Measurements from ENCODE around the gene CRK. TPM values are rescaled to one million over a fixed set of nuclear protein-coding genes. Genes with fewer than 3 reads are reported as not detected.
A peak's percentile ranks its signal among the peaks of the same experiment; 100 is the strongest.
"Not testable (repeated sequence)": the region's sequence is repeated elsewhere in the genome, so short reads cannot be mapped to it uniquely, and the experiment has no call there.

Gene CRK
- total RNA-seq, 1 experiment from 2014 or later, result 118 TPM

DNA sequence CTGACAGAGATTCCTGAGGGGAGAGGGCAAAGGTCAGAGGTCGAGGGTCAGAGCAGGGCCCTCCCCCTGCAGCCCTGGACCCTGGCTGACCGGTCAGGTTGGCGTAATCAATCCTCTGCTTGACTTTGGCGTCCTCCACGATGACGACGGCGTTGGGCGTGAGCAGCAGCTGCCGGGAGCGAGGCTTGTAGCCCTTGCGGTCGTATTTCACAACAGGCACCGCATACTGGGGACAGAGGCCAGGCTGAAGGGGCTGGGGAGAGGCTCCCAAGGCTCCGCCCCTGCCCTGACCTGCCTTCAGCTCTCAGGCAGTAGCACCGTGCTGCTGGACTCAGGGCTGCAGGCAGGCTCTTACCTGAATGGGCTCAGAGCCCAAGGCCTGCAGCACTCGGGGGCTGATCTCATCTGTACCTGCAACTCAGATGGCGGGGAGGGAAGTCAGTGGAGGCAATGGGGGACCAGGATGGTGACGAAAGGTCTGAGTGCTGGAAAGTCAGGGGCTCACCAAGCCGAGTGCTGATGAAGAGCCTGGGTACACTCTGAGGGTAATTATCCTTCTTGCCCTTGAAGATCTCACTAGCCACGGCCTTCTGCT lies 12.0 kb upstream of the CRK start:
- DNase-seq (ENCODE audit: low read depth), result no peak

DNA sequence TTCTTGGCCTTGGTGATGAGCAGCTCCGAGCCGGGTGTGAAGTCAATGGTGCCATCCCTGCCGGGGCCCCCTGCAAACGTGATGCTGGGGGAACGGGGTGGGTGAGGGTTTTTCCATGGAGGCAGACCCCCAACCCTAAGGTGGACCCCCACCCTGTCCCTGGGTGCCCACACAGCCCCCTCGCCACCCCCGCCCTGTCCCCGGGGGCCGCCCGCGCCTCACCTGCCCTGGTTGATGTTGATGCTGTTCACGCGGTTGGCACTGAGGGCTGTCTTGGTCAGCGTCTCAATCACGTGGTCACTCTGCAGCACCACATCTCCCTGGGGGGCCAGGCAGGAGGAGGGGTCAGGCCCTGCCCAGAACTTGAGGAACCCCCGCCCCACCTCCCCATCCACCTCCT lies 11.2 kb upstream of the CRK start:
- DNase-seq (ENCODE audit: low read depth), result no peak

DNA sequence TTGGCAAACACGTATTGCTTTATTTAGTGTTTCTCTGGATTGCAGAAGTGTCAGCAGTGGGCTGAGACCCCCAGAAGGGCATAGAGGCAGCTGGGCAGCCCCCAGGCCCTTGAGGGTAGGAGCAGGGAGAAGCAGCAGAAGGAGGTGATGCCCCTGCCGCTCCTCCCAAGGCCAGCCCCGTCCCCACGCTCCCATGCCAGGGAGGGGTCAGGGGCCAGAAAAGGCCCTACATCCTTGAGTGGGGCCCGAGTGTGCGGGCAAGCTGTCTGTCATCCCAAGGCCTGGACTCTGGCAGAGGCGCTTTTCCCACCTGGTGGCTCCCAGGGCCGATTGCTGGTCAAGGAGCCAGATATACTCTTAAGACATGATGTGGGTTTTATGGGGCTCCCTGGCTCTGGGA lies 8.2 kb upstream of the CRK start:
- DNase-seq (ENCODE audit: low read depth), result no peak

DNA sequence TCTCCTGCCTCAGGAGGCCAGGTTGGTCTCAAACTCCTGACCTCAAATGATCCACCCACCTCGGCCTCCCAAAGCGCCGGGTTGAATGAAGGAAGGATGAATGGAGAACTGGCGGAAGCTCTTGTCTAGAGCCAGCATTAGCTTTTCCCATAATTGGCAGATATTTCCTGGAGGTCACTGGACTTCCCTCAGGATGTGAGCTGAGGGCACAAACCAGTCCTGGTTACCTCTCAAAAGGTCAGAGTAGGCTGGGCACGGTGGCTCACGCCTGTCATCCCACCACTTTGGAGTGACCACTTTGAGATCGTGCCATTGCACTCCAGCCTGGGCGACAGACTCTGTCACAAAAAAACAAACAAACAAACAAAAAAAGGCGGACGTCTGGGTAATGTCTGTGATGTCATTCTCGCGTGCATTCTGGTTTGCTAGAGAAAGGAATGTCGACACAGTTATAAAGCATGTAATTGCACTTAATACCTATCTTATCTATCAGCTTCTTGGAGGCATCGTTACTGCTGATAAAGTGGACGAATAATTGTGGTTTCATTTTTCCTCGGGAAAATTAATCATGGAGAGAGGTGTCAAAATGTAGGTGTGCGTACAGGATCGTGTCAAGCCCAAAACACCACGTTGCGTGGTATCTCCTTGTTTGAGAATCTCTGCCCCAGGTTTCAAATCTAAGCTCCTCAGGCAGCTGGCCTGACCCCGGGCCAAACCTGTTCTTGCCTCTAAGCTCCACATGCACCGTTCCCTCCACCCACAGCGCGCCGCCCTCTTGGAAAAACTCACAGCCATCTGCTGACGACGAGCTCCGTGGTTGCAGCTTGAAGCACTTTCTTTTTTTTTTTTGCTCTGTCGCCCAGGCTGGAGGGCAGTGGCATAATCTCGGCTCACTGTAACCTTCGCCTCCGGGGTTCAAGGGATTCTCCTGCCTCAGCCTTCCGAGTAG lies 6.4 kb upstream of the CRK start:
- DNase-seq (ENCODE audit: low read depth), result no peak

DNA sequence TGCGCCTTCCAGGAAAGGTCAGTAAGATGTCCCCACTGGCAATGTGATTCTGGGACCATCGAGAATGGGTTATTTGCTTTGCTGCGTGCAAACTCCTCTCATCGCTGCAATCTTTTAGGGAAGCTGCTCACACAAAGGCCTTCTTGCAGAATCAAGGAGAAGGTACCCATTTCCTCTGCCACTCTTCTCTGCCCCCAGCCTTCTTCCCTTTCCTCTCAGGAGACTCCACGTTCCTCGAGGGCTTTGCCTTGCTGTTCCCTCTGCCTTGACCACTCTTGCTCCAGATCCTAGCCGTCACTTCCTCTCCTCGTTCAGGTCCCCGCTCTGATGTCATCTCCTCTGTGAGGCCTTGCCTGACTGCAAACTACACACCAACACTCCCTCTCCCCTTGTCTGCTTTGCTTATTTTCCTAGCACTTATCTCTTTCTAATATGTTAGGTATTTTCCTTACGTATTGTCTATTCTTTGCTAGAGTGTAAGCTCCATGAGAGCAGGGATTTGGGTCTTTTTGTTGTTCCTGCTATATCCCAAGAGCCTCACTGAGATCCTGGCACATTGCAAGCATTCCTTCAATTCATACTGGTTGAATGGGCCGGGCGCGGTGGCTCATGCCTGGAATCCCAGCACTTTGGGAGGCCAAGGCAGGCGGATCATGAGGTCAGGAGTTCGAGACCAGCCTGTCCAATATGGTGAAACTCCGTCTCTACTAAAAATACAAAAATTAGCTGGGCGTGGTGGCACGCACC lies 5.3 kb upstream of the CRK start:
- DNase-seq (ENCODE audit: low read depth), result no peak

DNA sequence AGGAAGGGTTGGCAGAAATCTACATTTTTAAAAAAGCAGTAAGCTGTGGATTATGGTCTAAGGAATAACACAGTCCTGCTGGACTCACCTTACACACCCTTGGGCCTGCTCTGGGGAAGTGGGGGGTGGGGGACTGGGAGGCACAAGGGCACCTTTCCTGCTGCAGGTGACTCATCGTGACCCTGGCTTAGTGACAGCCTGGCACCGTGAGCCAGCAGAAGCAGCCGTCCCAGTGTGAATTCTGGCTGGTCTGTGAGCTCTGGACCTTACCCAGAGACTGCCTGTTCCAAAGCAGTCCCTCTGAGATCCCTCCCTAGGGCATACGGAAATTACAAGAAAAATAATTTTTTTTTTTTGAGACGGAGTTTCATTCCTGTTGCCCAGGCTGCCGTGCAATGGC lies 4.2 kb upstream of the CRK start:
- peak; percentile 70 for DNase-seq (ENCODE audit: low read depth)

DNA sequence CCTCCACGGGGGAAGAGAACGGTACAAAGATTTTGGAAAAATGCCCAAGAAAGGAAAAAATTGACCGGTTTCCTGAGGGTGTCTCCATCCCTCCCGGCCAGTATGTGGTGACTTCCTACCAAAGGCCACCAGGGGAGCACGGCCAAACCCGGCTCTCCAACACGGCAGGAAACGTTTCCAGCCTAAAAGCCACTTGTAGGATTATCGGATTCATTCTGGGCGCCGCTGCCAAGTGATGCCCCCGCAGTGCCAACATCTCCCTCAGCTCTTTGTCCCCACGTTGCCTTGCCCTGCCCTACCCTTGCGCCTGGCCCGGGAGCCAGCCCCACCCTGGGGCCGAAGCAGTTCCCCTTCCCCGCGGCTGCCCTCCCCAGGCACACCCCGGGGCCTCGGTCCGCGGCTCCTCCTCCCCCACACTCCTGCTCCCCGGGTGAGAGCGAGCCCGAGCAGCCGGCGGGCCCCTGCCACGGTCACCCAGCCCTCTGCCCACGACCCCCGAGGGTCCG lies 688 bp downstream of the CRK start:
- DNase-seq (ENCODE audit: low read depth), result peak; percentile 82

DNA sequence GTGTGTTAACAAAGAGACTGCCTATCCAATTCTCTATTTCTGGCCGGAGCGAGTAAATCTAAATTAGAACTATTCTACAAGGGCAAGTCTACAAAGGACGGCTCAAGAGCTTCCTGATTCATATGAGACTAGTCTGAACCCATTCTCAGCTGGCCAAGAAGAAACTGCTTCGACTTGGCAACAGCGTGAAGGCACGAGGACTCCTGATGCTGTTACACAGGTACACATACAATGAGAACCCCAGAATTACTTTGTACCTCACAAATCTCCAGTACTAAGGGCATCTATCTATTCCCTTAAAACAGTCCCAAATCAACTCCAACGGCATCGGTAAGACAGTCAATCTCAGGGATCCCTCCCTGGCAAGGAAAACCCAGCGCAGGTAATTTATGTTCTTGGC lies 1.5 kb downstream of the CRK start:
- DNase-seq (ENCODE audit: low read depth), result no peak

DNA sequence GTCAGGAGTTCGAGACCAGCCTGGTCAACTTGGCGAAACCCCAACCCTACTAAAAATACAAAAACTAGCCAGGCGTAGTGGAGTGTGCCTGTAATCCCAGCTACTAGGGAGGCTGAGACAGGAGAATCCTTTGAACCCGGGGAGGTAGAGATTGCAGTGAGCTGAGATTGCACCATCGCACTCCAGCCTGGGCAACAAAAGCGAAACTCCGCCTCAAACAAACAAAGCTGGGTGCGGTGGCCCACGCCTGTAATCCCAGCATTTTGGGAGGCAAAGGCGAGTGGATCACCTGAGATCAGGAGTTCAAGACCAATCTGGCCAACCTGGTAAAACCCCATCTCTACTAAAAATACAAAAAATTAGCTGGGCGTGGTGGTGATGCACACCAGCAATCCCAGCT lies 2.3 kb downstream of the CRK start:
- not testable (repeated sequence) for DNase-seq (ENCODE audit: low read depth)

DNA sequence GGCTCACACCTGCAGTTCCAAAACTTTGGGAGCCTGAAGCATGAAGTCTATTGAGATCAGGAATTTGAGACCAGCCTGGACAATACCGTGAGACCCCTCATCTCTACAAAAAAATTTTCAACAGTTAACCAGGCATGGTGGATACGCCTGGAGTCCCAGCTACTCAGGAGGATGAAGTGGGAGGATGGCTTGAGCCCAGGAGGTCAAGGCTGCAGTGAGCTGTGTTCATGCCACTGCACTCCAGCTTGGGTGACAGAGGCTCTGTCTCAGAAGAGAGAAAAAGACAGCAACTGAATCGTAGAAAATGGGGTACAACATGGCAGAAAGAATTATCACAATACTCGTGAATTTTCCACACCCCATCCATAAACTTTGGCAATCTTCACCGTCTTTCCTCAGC lies 3.2 kb downstream of the CRK start:
- DNase-seq (ENCODE audit: low read depth), result no peak

DNA sequence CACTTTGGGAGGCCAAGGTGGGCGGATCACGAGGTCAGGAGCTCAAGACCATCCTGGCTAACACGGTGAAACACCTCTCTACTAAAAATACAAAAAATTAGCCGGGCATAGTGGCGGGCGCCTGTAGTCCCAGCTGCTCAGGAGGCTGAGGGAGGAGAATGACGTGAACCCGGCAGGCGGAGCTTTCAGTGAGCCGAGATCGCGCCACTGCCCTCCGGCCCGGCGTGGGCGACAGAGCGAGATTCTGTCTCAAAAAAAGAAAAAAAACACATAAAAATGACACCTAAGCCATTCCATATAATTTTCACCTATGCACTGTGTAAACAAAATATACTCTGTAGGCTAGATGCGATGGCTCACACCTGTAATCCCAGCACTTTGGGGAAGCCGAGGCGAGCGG lies 5.8 kb downstream of the CRK start:
- DNase-seq (ENCODE audit: low read depth), result not testable (repeated sequence)

DNA sequence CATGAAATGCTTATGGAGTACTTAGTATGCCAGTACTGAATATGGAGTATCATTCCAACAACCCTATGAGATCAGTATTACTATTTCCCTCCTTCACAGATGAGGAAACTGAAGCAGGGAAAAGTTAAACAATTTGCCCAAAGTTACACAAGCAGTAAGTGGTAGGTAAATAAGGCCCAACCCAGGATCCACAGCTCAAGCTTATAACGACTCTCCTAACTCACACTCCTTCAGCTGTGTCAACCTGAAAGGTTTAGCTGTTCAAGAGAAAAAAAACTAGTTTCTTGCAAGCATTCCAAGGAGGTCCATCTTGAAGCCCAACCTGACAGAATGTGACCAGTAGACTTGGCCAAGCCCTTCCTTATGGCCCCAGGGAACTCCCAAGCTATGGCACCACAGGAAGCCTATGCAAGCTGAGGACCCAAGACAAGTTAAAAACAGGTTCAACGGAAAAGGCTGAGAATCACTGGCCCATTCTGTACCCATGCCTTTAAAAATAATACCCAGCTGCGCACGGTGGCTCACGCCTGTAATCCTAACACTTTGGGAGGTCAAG lies 6.5 kb downstream of the CRK start:
- no peak for DNase-seq (ENCODE audit: low read depth)

DNA sequence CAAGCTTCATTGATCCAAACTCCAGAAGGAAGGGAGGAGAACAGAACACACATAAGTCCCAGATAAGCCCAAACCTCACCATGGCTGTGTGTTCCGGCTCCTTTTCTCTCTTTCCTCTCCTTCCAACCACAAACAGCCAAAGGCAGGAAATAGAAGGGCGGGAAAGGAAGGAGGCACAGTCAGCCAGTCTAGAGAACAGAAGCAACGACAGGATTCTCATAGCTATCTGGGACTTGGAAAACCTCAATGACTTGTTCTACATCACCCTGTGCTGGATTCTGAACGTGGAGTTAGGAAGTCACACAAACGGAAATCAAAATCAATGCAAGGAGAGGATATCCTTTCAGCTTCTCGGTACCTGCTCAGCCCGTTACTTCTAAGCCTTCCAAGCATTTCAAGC lies 9.0 kb downstream of the CRK start:
- DNase-seq (ENCODE audit: low read depth), result no peak

DNA sequence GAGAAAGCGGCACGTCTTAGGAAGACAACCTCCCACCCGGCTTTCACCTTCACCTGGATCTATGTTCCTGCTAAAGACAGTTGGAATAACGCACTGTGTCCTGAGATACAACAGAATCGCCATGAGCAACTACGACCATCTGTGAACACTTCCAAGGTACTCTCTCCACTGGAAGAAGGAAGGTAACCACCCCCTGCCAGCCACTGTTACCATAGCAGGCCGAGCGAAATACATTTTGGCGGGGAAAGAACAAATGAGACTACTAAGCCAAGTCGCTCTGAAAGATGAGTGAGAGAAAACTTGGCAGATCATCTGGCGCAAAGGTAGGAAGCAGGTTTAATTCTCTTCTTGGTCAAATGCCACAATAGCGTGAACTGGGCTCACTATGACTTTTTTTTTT lies 9.8 kb downstream of the CRK start:
- DNase-seq (ENCODE audit: low read depth), result no peak

DNA sequence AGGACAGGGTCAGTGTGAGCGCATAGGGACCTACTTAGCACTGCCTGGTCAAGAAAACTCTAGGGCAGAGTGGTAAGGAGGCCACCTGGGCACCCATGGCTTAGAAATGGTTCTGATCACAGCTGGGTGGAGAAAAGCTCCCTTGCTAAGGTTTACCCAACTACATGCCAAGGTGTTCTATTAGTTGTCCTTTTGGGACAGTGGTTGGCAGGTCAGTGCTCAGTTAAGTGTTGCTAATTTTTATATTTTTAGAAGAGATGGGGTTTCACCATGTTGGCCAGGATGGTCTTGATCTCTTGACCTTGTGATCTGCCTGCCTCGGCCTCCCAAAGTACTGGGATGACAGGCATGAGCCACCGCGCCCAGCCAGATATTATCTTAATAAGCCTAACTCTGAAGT lies 10.3 kb downstream of the CRK start:
- DNase-seq (ENCODE audit: low read depth), result not testable (repeated sequence)

DNA sequence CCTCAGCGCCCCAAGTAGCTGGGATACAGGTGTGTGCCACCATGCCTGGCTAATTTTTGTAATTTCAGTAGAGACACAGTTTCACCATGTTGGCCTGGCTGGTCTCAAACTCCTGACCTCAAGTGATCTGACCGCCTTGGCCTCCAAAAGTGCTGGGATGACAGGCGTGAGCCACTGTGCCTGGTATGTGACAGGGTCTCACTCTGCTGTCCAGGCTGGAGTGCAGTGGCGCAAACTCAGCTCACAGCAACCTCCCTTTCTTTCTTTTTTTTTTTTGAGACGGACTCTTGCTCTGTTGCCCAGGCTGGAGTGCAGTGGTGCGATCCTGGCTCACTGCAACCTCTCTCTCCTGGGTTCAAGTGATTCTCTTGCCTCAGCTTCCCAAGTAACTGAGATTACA lies 13.3 kb downstream of the CRK start:
- not testable (repeated sequence) for DNase-seq (ENCODE audit: low read depth)

DNA sequence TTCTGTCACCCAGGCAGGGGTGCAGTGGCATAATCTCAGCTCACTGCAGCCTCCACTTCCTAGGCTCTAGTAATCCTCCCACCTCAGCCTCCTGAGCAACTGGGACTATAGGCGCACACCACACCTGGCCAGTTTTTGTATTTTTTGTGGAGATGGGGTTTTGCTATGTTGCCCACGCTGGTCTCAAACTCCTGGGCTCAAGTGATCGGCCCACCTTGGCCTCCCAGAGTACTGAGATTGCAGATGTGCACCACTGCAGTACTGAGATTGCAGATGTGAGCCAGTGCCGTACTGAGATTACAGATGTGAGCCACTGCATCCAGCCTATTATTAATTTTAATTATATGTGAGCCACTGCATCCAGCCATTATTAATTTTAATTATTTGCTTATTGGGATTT lies 13.8 kb downstream of the CRK start:
- no peak for DNase-seq (ENCODE audit: low read depth)

DNA sequence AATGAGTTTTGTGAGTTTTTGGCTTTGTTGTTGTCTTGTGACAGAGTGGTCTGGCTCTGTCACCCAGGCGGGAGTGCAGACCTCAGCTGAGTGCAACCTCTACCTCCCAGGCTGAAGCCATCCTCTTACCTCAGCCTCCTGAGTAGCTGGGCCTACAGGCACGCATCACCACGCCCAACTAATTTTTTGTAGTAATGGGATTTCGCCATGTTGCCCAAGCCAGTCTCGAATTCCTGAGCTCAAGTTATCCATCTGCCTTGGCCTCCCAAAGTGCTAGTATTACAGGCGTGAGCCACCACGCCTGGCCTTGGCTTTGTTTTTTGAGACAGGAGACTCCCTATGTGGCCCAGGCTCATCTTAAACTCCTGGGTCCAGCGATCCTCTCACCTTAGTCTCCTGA lies 15.1 kb downstream of the CRK start:
- DNase-seq (ENCODE audit: low read depth), result no peak

DNA sequence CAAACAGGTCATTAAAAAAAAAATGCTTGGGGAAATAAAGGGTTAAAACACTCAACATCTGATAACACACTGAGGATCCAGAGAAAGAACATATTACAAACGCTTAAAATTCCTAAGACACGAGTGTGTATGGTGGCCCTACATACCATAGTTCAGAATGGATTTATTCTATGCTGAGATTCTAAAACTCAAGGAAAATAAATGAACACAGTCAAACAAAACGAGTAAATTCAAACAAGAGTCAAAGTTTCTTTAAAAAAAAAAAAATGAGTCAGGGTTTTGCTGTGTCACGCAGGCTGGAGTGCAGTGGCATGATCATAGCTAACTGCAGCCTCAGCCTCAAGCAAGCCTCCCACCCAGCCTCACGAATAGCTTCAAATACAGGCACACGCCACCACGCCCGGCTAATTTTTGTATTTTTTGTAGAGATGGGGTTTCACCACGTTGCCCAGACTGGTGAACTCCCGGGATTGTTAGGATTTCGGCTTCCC lies 17.4 kb downstream of the CRK start:
- DNase-seq (ENCODE audit: low read depth), result peak; percentile 29

DNA sequence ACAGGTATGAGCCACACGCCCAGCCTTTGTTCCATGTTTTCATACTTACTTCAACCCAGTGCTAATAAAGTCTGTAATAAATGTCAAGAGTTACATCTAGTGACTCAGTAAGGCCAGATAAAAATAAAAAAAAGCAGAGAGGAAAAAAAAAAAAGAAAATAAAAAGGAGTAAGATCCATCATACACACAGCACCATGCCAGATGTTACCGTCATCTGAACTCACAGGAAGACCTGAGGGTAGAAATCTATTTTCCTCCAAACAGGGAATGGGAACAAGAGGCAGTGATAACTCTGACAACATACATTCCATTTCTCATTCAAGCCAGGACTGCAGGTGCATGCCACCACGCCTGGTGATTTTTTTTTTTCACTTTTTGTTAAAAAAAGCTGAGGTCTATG lies 20.7 kb downstream of the CRK start:
- no peak for DNase-seq (ENCODE audit: low read depth)

DNA sequence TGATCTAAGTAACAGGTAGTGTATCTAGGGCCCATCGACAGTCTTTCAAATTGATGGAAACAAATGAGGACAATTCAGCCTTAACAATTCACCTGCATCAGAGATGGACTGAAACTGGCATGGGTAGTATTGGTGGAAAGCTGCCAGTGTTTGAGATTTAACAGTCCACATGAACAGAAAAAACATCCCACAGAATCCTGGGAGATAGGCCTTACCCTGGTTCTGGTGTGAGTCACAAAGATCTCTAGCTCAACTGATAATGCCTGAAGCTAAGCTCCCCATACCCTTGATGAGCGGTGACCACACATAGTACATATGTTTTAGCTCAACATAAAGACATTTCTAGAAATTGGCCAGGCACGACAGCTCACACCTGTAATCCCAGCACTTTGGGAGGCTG lies 21.9 kb downstream of the CRK start:
- no peak for DNase-seq (ENCODE audit: low read depth)

DNA sequence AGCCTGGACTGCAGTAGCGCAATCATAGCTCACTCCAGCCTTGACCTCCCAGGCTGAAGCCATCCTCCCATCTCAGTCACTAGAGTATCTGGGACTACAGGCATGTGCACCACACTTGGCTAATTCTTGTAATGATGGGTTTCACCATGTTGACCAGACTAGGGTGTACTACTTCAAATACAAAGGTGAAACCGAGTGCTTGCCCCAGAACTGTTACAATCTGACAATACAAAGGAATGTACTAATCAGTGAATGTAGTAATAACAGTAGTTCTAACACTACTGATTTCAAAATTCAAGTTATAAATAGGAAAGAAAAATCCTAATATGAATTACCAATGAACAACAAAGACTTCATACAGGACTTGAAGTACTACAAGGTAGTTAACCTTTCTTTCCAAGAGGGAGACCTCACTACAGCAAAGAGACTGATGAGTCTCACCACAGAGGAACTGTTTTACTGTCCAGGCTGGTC lies 24.4 kb downstream of the CRK start:
- no peak for DNase-seq (ENCODE audit: low read depth)

All from Daoy (cell line).